Activated CD4-positive, alpha-beta T cell treated with anti-CD3 and anti-CD28 coated beads for 36 hours (primary cell): Measurements from ENCODE around the gene AP4M1. TPM values are rescaled to one million over a fixed set of nuclear protein-coding genes. Genes with fewer than 3 reads are reported as not detected.

Experiments used
- ATAC-seq: fragments of 200-7000 bp; cut with Tn5 transposase; one replicate; pipeline ENCODE4 v1.10.0; 2021; ENCODE audit warnings: mild to moderate bottlenecking, moderate library complexity
- CTCF ChIA-PET: fragments of 350-600 bp; sonication (Branson Sonifier 250); formaldehyde crosslinking; loops from one replicate; lab custom pipeline; 2021; ENCODE audit warnings: antibody characterized with exemption; lab: Charles Lee
- POLR2A ChIA-PET: fragments of 350-600 bp; sonication (Branson Sonifier 250); formaldehyde crosslinking; loops from one replicate; lab custom pipeline; 2021; ENCODE audit warnings: antibody characterized with exemption, inconsistent platforms; lab: Charles Lee
- DNase-seq: peaks from one replicate; pipeline ENCODE4 v3.0.0-alpha.2; 2020
- H3K27ac Mint-ChIP-seq: one replicate; pipeline ENCODE4 v1.8.0; 2021; ENCODE audit warnings: mixed read lengths
- H3K27me3 Mint-ChIP-seq: one replicate; pipeline ENCODE4 v1.8.0; 2021; ENCODE audit warnings: mixed read lengths
- H3K36me3 Mint-ChIP-seq: one replicate; pipeline ENCODE4 v1.8.0; 2021; ENCODE audit warnings: low read depth, mixed read lengths
- H3K4me1 Mint-ChIP-seq: one replicate; pipeline ENCODE4 v1.8.0; 2021; ENCODE audit warnings: mixed read lengths
- H3K4me3 Mint-ChIP-seq: one replicate; pipeline ENCODE4 v1.8.0; 2021; ENCODE audit warnings: mild to moderate bottlenecking, moderate library complexity, mixed read lengths
- H3K9me3 Mint-ChIP-seq: one replicate; pipeline ENCODE4 v1.8.0; 2021; ENCODE audit warnings: low read depth, mixed read lengths
- intact Hi-C, 2 experiments: fragments of 100-400 bp; cut with DNase I in 1 of 2; cut with micrococcal nuclease in 1 of 2; formaldehyde crosslinking; loops; one replicate each; pipeline versions ENCODE4 v1.14.2 to v1.15.1; 2022 to 2024; cut with DNase I, micrococcal nuclease
- total RNA-seq, 2 experiments: library from RNA; stranded (reverse); gene quantifications; one replicate each; pipeline ENCODE4 v1.2.3, GENCODE V29; 2021

The AP4M1 gene
- total RNA-seq, 2 experiments from 2014 or later = 8.8 to 10.4 TPM

GRCh38 chr7:100107890-100108289 is 6.4 kb downstream of the AP4M1 start:
- ChIA-PET CTCF (interaction anchor here (0.6 kb wide), 1 partner anchor 14 kb away, joined by 3 read pairs; no protein-coding TSS in a partner anchor), POLR2A (no interaction called here)
- H3K27ac Mint-ChIP-seq = no peak overlapping the region
- no peak overlapping the region for H3K4me3 Mint-ChIP-seq
- H3K9me3 Mint-ChIP-seq = no peaks in the 10 kb centered on the region
- DNase-seq (no peak), ATAC-seq (no peak)
- H3K4me1 Mint-ChIP-seq = peaks cover 4% of the 10 kb centered on the region
- no peaks in the 10 kb centered on the region for H3K27me3 Mint-ChIP-seq
- H3K36me3 Mint-ChIP-seq = peaks cover 25% of the 10 kb centered on the region
- intact Hi-C loops = no loop called here

- ChIA-PET POLR2A (interaction anchor here (0.6 kb wide), 1 partner anchor 57 kb away, joined by 4 read pairs; no protein-coding TSS in a partner anchor), CTCF (no interaction called here)
- H3K27ac Mint-ChIP-seq = no peak overlapping the region
- H3K27me3 Mint-ChIP-seq = no peaks in the 10 kb centered on the region
- intact Hi-C loops = no loop called here
- no peaks in the 10 kb centered on the region for H3K9me3 Mint-ChIP-seq
- DNase-seq (no peak), ATAC-seq (no peak)
- no peak overlapping the region for H3K4me3 Mint-ChIP-seq
- peaks cover 32% of the 10 kb centered on the region for H3K36me3 Mint-ChIP-seq
- H3K4me1 Mint-ChIP-seq = no peaks in the 10 kb centered on the region
Measured at GRCh38 chr7:100109521-100110163, 8.2 kb downstream of the AP4M1 start.

GRCh38 chr7:100111156-100111555 is 9.7 kb downstream of the AP4M1 start:
- POLR2A ChIA-PET = interaction anchor here (0.9 to 1.9 kb wide), 2 partner anchors 10 to 16 kb away, joined by 3 to 8 read pairs; partner anchors contain the start of genes AP4M1 and MCM7
- ATAC-seq (no peak), DNase-seq (no peak)
- Mint-ChIP-seq H3K4me1 (no peaks in the 10 kb centered on the region), H3K36me3 (peaks cover 29% of the 10 kb centered on the region), H3K27ac (no peak overlapping the region), H3K27me3 (no peaks in the 10 kb centered on the region), H3K4me3 (no peak overlapping the region), H3K9me3 (no peaks in the 10 kb centered on the region)
- intact Hi-C loops = no loop called here
- CTCF ChIA-PET = interaction anchor here (5.7 kb wide), 1 partner anchor 20 kb away, joined by 30 read pairs; no protein-coding TSS in a partner anchor

DNA sequence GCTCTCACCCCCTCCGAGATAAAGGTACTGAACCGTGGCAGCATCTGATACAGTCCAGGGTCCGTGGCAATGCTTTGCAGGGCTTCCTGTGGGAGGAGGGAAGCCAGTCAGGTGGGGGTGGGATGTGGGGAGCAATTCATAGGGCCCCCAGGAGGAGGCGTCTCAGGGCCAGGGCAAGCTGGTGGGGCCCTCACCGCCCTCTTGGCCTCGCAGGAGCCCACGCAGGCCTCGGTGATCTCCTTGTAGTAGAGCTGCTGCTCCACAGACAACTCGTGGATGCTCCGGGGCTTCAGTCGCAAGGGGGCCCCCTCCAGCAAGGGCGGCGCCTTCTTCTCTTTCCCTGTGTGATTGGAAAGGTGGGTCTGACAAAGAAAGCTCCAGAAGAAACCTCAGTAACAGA is 10.5 kb downstream of the AP4M1 start:
- Mint-ChIP-seq H3K4me1 (peaks cover 2% of the 10 kb centered on the region), H3K4me3 (no peak overlapping the region), H3K27ac (no peak overlapping the region), H3K9me3 (no peaks in the 10 kb centered on the region), H3K27me3 (no peaks in the 10 kb centered on the region), H3K36me3 (peaks cover 31% of the 10 kb centered on the region)
- ATAC-seq (no peak), DNase-seq (no peak)
- ChIA-PET POLR2A (interaction anchor here (0.9 to 1.9 kb wide), 2 partner anchors 11 to 17 kb away, joined by 3 to 8 read pairs; partner anchors contain the start of genes AP4M1 and MCM7), CTCF (interaction anchor here (0.7 to 5.7 kb wide), 2 partner anchors 20 to 200 kb away, joined by 4 to 30 read pairs; no protein-coding TSS in a partner anchor)
- intact Hi-C loops = no loop called here

DNA sequence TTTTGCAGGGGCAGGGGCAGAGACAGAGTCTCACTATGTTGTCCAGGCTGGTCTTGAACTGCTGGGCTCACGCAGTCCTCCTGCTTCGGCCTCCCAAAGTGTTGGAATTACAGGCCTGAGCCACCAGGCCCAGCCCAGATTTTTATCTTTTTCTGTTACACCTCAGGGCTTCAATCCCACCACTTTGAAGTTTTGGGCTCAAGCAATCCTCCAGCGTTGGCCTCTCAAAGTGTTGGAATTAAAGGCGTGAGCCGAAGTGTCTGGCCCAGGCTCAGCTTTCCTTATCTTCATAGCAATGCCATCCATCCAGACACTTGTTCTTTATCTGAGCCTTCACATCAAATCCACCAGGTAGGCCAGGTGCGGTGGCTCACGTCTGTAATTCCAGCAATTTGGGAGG is 13.6 kb downstream of the AP4M1 start:
- intact Hi-C loops = no loop called here
- ATAC-seq (no peak), DNase-seq (no peak)
- no peaks in the 10 kb centered on the region for H3K27me3 Mint-ChIP-seq
- H3K4me3 Mint-ChIP-seq = no peak overlapping the region
- POLR2A ChIA-PET = no interaction called here
- CTCF ChIA-PET = interaction anchor here (0.6 to 5.7 kb wide), 2 partner anchors 16 to 32 kb away, joined by 3 to 30 read pairs; no protein-coding TSS in a partner anchor
- no peaks in the 10 kb centered on the region for H3K9me3 Mint-ChIP-seq
- H3K36me3 Mint-ChIP-seq = peaks cover 28% of the 10 kb centered on the region
- H3K4me1 Mint-ChIP-seq = peaks cover 13% of the 10 kb centered on the region
- no peak overlapping the region for H3K27ac Mint-ChIP-seq

- Mint-ChIP-seq H3K27ac (peak overlapping the region; percentile 94), H3K36me3 (peaks cover 13% of the 10 kb centered on the region), H3K27me3 (no peaks in the 10 kb centered on the region), H3K4me1 (peaks cover 18% of the 10 kb centered on the region), H3K9me3 (no peaks in the 10 kb centered on the region), H3K4me3 (peak overlapping the region; percentile 86)
- ATAC-seq = no peak
- intact Hi-C loops = loop anchor here (1.0 kb wide), 9 partner anchors 9 to 555 kb away; partner anchors contain the start of genes AP4M1 (in 2 of the 2), MCM7 (in 2 of the 2), COPS6 (in 1 of the 2) and GNB2 (in 1 of the 2)
- no peak for DNase-seq
- POLR2A ChIA-PET = interaction anchor here (0.7 kb wide), 1 partner anchor 1113 kb away, joined by 7 read pairs; no protein-coding TSS in a partner anchor
- CTCF ChIA-PET = no interaction called here
Measured at GRCh38 chr7:100118388-100119071, 17.1 kb downstream of the AP4M1 start.

- H3K27ac Mint-ChIP-seq = peak within 1 kb of the TSS; percentile 94
- peak; percentile 97 for DNase-seq
- H3K27me3 Mint-ChIP-seq = no peaks in the 10 kb centered on the region
- ChIA-PET POLR2A (interaction anchor here (0.5 to 1.2 kb wide), 3 partner anchors 12 to 44 kb away, joined by 4 to 5 read pairs (median 4); no protein-coding TSS in a partner anchor), CTCF (interaction anchor here (1.2 to 2.6 kb wide), 5 partner anchors 11 to 226 kb away, joined by 4 to 12 read pairs (median 4); no protein-coding TSS in a partner anchor)
- peaks cover 7% of the 10 kb centered on the region for H3K36me3 Mint-ChIP-seq
- intact Hi-C loops = loop anchor here (1.0 kb wide), 9 partner anchors 8 to 554 kb away; partner anchors contain the start of genes AP4M1 (in 2 of the 2), MCM7 (in 2 of the 2), COPS6 (in 1 of the 2) and GNB2 (in 1 of the 2)
- H3K4me1 Mint-ChIP-seq = peaks cover 20% of the 10 kb centered on the region
- H3K4me3 Mint-ChIP-seq = peak within 1 kb of the TSS; percentile 86
- H3K9me3 Mint-ChIP-seq = no peaks in the 10 kb centered on the region
- ATAC-seq = peak; percentile 76
Measured at GRCh38 chr7:100119072-100119969, 17.9 kb downstream of the AP4M1 start, which contains the start of the genes CNPY4 and TAF6. Gene CNPY4, plus strand, starts transcription at chr7:100119634. Its CDS starts 111 bp downstream, at chr7:100119745. Gene TAF6, minus strand, starts transcription at chr7:100119358. Its CDS starts 5,149 bp downstream, at chr7:100114209.

DNA sequence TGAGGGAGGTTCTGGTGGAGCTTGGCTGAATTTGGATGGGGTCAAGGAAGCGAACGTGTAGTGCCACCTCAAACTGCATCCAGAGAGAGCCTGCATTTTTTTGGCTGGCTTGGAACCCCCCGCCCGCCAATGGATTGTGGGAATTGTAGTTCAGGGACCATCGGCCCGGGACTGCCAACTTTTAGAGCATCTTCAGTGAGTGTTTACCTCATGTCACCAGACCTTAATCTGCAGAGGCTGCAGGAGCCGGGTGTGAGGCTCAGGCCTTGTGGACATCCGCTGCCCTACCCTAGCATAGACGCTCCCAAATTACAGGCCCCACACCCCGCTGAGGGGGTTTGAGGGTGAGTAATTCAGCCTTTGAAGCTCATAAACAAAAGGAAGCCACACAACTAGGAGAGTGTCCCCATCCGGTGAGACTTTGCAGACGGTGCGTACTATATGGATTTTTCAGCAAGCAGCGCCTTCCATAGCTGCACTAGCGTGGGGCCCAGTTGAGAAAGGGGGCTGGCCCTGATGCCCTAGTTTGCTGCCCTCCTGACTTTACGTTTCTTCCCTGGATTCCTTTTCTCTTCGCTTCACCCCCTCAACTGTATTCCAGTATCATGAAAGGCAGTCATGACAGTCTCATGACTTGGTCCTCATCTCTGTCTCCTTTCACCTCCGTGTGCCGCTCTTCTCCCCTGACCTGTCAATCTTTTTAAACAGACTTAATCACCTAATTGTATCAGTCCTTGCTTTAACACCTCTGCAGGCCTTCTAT is 18.7 kb downstream of the AP4M1 start:
- peak; percentile 69 for ATAC-seq
- ChIA-PET CTCF (interaction anchor here (1.2 to 2.6 kb wide), 5 partner anchors 10 to 225 kb away, joined by 4 to 12 read pairs (median 4); no protein-coding TSS in a partner anchor), POLR2A (interaction anchor here (0.5 to 1.4 kb wide), 7 partner anchors 12 to 245 kb away, joined by 3 to 9 read pairs (median 4); partner anchors contain the start of genes AP4M1, GPC2, MCM7 and STAG3)
- peak overlapping the region; percentile 86 for H3K4me3 Mint-ChIP-seq
- no peaks in the 10 kb centered on the region for H3K27me3 Mint-ChIP-seq
- H3K9me3 Mint-ChIP-seq = no peaks in the 10 kb centered on the region
- peaks cover 29% of the 10 kb centered on the region for H3K4me1 Mint-ChIP-seq
- H3K36me3 Mint-ChIP-seq = peaks cover 13% of the 10 kb centered on the region
- intact Hi-C loops = loop anchor here (1.0 kb wide), 9 partner anchors 7 to 553 kb away; partner anchors contain the start of genes AP4M1 (in 2 of the 2), LAMTOR4 (in 2 of the 2), MCM7 (in 2 of the 2) and COPS6 (in 1 of the 2)
- DNase-seq = peak; percentile 85
- H3K27ac Mint-ChIP-seq = peak overlapping the region; percentile 94

- DNase-seq (no peak), ATAC-seq (no peak)
- CTCF ChIA-PET = interaction anchor here (1.1 to 2.6 kb wide), 6 partner anchors 10 to 224 kb away, joined by 3 to 12 read pairs (median 4); partner anchors contain the start of gene COPS6
- Mint-ChIP-seq H3K27me3 (no peaks in the 10 kb centered on the region), H3K4me3 (peak overlapping the region; percentile 86), H3K4me1 (peaks cover 34% of the 10 kb centered on the region), H3K27ac (peak overlapping the region; percentile 94), H3K9me3 (no peaks in the 10 kb centered on the region), H3K36me3 (peaks cover 15% of the 10 kb centered on the region)
- intact Hi-C loops = loop anchor here in 1 of 2 experiments (1.0 kb wide), 1 partner anchor 28 kb away; the partner anchor contains the start of gene LAMTOR4
- POLR2A ChIA-PET = interaction anchor here (0.6 to 1.4 kb wide), 6 partner anchors 11 to 245 kb away, joined by 3 to 9 read pairs (median 4); partner anchors contain the start of genes AP4M1, GPC2, MCM7 and STAG3
Measured at GRCh38 chr7:100120733-100121036, 19.2 kb downstream of the AP4M1 start.
